Right hindlimb (tissue), 1 donor: ENCODE results near the gene H3-3A.

ENCODE experiments used
- DNase-seq: peaks from one replicate; pipeline ENCODE4 v3.0.0-alpha.2; 2018

H3-3A gene

DNA sequence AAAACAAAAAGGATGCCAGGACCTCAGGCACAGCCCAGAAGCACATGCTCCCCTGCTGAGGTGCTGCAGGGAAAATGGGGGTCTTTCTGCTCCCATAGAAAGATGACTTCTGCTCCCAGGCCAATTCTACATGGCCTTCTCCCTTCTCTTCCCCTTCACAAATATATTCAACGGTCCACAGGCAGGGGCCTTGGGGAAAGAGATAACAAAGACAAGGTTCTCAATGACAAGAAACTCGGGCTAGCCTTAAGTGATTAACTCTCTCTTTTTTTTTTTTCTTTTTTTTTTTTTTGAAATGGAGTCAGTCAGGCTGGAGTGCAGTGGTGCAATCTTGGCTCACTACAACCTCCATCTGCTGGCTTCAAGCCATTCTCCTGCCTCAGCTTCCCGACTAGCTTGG, 54.2 kb downstream of the H3-3A start:
- DNase-seq: no peak

DNA sequence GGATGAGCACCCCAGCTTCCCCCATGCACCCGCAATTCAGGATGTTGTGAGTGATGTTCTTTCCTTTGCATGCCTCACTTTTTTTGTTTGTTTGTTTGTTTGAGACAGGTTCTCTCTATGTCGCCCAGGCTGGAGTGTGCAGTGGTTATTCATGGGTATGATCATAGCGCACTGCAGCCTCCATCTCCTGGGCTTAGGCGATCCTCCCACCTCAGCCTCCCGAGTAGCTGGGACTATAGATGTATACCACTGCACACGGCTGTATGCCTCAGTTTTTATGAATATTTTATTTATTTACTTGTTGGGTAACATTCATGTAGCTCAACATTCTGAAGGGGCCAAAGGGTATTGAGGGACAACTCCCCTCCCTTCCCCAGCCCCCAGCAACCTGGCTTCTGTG, 54.8 kb downstream of the H3-3A start:
- no peak for DNase-seq

DNA sequence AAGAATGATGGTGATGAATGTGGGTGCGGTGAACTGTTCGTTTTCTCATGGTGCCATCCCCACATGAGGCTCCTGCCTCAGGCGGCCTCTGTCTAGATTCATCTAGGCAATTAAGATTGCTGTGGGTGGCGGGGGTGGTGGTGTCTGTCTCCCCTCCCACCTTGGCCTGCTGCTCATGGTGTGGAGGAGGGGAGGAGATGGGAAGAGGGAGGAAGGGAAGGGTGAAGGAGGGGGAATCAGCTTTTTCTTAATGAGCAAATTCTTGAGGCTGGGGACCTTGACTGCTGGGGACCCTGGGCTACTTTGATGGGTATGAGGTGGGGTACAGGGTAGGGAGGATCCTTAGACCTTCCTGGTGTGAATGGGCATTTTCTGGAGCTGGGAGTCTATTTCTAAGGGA, 55.8 kb downstream of the H3-3A start:
- DNase-seq: no peak

DNA sequence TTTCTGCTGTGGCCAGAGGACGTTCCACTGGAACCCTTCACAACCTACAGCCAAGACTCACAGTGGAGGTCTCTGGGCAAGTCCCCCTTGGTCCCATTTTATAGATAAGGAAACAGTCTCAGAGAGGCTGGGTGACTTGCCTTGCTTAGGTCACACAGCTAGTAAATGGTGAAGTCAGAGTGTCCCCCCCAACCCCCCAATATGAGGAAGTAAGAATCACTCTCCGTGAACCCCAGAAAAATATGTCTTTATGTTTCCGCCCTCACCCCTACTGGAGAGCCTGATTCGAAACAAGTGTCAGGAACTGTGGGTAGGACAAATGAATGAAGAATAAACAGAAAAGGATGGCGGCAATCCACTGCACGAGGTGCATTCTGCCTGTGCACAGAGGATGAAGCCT, 56.7 kb downstream of the H3-3A start:
- no peak for DNase-seq

DNA sequence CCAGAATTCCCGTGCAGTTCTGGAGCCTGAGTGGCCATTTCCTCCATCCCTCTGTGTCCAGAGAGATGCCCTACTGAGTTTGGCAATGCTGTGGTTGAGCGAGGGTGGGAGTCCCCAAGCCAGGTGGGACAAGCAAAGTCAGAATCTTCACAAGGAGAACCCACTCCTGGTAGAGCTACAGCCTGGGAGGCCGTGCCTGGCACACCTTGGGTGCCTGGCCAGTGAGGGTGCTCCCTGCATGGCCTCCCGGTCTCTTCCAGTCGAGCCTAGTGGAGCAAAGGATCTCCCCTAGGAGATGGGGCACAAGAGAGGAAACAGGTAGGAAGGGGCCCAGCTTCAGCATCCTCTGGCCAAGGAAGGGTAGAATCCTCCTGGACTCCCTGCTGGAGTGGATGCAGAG, 57.9 kb downstream of the H3-3A start:
- DNase-seq: no peak

DNA sequence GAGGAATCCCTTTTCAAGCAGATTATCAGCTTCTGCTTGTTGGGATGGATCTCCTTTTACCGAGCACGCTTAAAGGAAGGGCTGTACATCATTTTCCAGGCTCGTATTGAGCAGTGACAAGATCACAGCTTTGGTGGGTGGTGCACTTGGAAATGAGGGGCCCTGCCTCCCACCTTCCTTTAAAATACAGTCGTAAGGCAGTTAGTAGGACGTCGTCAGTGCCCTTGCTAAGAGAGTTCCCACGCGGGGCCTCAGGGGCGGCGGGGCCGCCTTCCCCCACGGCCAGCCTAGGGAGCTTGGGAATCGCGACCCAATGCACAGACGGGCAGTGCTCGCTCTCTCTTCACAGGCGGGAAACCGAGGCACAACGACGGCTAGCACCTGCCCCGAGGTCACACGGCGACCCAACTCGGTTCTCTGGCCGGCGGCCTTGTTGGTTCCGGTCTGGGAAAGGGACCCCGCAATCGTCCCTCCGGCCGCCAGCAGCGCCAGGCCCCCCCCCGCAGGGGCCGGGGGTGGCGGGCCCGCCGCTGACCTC, 58.6 kb downstream of the H3-3A start:
- DNase-seq: no peak
